ENCODE measurements around the gene NPTXR. TPM values are rescaled to one million over a fixed set of nuclear protein-coding genes. Genes with fewer than 3 reads are reported as not detected.

NPTXR gene
- total and polyA plus RNA-seq, 2 donors (not counting 3 experiments of a cell fraction or from before 2014, with no cell fraction given): 0.37 to 0.73 TPM

GRCh38 chr22:38850941-38851849 lies 7.4 kb upstream of the NPTXR start:
- H3K79me2 ChIP-seq (ENCODE audit: control insufficient read depth, insufficient read depth, low read length): no peaks in the 10 kb centered on the region
- no peak for FAIRE-seq
- dilution Hi-C loops (cut with MboI; ENCODE audit: extremely low pct_ligation_motif_present, low sequenced_read_pairs) (no loop called here), intact Hi-C loops (cut with micrococcal nuclease) (no loop called here)
- ChIA-PET POLR2A (no interaction called here), CTCF (interaction anchor here (1.2 to 2.7 kb wide), 3 partner anchors 12 to 85 kb away, joined by 3 to 26 read pairs (median 4); no protein-coding TSS in a partner anchor)
- TF ChIP-seq FOS (IDR thresholded peaks at IDR 0.05; ENCODE audit: borderline replicate concordance, insufficient read depth, low read length) (peak; percentile 54), MYC (IDR thresholded peaks at IDR 0.05; ENCODE audit: low read depth, low read length) (no peak), POLR2AphosphoS5 (IDR thresholded peaks at IDR 0.05; ENCODE audit: insufficient read depth, low read depth, low read length) (no peak)
- H2AFZ ChIP-seq (ENCODE audit: low read depth, low read length): no peak overlapping the region
- no TSS peak for BruUV-seq (replicated peaks)
- H3K36me3 ChIP-seq (ENCODE audit: control insufficient read depth in 2 of 2, extremely low read depth in 1 of 2, insufficient read depth in 2 of 2, low read length in 2 of 2): no peaks in the 10 kb centered on the region
- no peak overlapping the region for H3K27ac ChIP-seq (ENCODE audit: insufficient read depth, low read depth, low read length)
- no peak overlapping the region for H3K4me2 ChIP-seq (ENCODE audit: insufficient read depth, low read length)
- no peaks in the 10 kb centered on the region for H3K9me1 ChIP-seq (replicated peaks; ENCODE audit: control insufficient read depth, extremely low read depth, insufficient read depth, low read length)
- DNase-seq (ENCODE audit: low read depth, low spot score): no peak
- no peaks in the 10 kb centered on the region for H3K4me1 ChIP-seq (ENCODE audit: control insufficient read depth, extremely low read depth, insufficient read depth, low read length)
- H4K20me1 ChIP-seq (replicated peaks; ENCODE audit: control insufficient read depth, extremely low read depth, insufficient read depth, low read length): no peaks in the 10 kb centered on the region
- H3K9ac ChIP-seq (replicated peaks; ENCODE audit: extremely low read depth, insufficient read depth, low read length): no peak overlapping the region
- no peak overlapping the region for H3K4me3 ChIP-seq (replicated peaks in 1 of 3; ENCODE audit: insufficient read depth in 1 of 3, low read depth in 1 of 3, low read length in 3 of 3)
- H3K9me3 ChIP-seq (replicated peaks; ENCODE audit: control insufficient read depth, insufficient read depth, low read length): no peaks in the 10 kb centered on the region
- peaks cover 5 to 6% of the 10 kb centered on the region in 2 experiments for H3K27me3 ChIP-seq (ENCODE audit: control insufficient read depth in 2 of 2, insufficient read depth in 2 of 2, low read length in 2 of 2)

- FAIRE-seq (no peak), DNase-seq (ENCODE audit: low read depth, low spot score) (no peak)
- H3K9me1 ChIP-seq (replicated peaks; ENCODE audit: control insufficient read depth, extremely low read depth, insufficient read depth, low read length): no peaks in the 10 kb centered on the region
- intact Hi-C loops (cut with micrococcal nuclease): no loop called here
- no peaks in the 10 kb centered on the region for H3K79me2 ChIP-seq (ENCODE audit: control insufficient read depth, insufficient read depth, low read length)
- CTCF ChIA-PET: interaction anchor here (1.2 to 2.7 kb wide), 2 partner anchors 82 to 84 kb away, joined by 4 to 26 read pairs; no protein-coding TSS in a partner anchor
- no peak overlapping the region for H3K4me3 ChIP-seq (replicated peaks in 1 of 3; ENCODE audit: insufficient read depth in 1 of 3, low read depth in 1 of 3, low read length in 3 of 3)
- no peaks in the 10 kb centered on the region for H4K20me1 ChIP-seq (replicated peaks; ENCODE audit: control insufficient read depth, extremely low read depth, insufficient read depth, low read length)
- H3K27me3 ChIP-seq (ENCODE audit: control insufficient read depth in 2 of 2, insufficient read depth in 2 of 2, low read length in 2 of 2): peaks cover 3 to 7% of the 10 kb centered on the region in 2 experiments
- H3K9ac ChIP-seq (replicated peaks; ENCODE audit: extremely low read depth, insufficient read depth, low read length): no peak overlapping the region
- H3K4me2 ChIP-seq (ENCODE audit: insufficient read depth, low read length): no peak overlapping the region
- dilution Hi-C loops (cut with MboI; ENCODE audit: extremely low pct_ligation_motif_present, low sequenced_read_pairs): no loop called here
- no TSS peak for BruUV-seq (replicated peaks)
- POLR2A ChIA-PET: no interaction called here
- TF ChIP-seq GATA2 (IDR thresholded peaks at IDR 0.05; ENCODE audit: insufficient read depth, insufficient read length, low read depth, low read length) (no peak), POLR2AphosphoS5 (IDR thresholded peaks at IDR 0.05; ENCODE audit: insufficient read depth, low read depth, low read length) (no peak), FOS (IDR thresholded peaks at IDR 0.05; ENCODE audit: borderline replicate concordance, insufficient read depth, low read length) (no peak), MAX (IDR thresholded peaks at IDR 0.05; ENCODE audit: insufficient read depth, insufficient read length) (no peak), EZH2 (IDR thresholded peaks at IDR 0.05; ENCODE audit: borderline replicate concordance, low read depth, low read length, severe bottlenecking) (no peak), CTCF (IDR thresholded peaks at IDR 0.05; ENCODE audit: extremely low read depth in 1 of 2, insufficient read depth in 1 of 2, low read depth in 1 of 2, low read length in 2 of 2) (no peak), POLR2A (IDR thresholded peaks at IDR 0.05; ENCODE audit: low read depth, low read length) (no peak), JUN (IDR thresholded peaks at IDR 0.05; ENCODE audit: borderline replicate concordance, insufficient read depth, insufficient read length, low read depth) (no peak), MYC (IDR thresholded peaks at IDR 0.05; ENCODE audit: low read depth, low read length) (no peak)
- no peak overlapping the region for H3K27ac ChIP-seq (ENCODE audit: insufficient read depth, low read depth, low read length)
- H3K4me1 ChIP-seq (ENCODE audit: control insufficient read depth, extremely low read depth, insufficient read depth, low read length): no peaks in the 10 kb centered on the region
- H3K36me3 ChIP-seq (ENCODE audit: control insufficient read depth in 2 of 2, extremely low read depth in 1 of 2, insufficient read depth in 2 of 2, low read length in 2 of 2): no peaks in the 10 kb centered on the region
- no peak overlapping the region for H2AFZ ChIP-seq (ENCODE audit: low read depth, low read length)
- no peaks in the 10 kb centered on the region for H3K9me3 ChIP-seq (replicated peaks; ENCODE audit: control insufficient read depth, insufficient read depth, low read length)
Measured at GRCh38 chr22:38850399-38850798, 6.6 kb upstream of the NPTXR start.
